ENCODE data around the gene MYO5C. TPM values are rescaled to one million over a fixed set of nuclear protein-coding genes. Genes with fewer than 3 reads are reported as not detected.

MYO5C gene
- total and polyA plus RNA-seq, 10 of the 15 experiments (the other 5 are each of a cell fraction or from before 2014, with no cell fraction given): 0.29 to 1.3 (median 0.75) TPM

DNA sequence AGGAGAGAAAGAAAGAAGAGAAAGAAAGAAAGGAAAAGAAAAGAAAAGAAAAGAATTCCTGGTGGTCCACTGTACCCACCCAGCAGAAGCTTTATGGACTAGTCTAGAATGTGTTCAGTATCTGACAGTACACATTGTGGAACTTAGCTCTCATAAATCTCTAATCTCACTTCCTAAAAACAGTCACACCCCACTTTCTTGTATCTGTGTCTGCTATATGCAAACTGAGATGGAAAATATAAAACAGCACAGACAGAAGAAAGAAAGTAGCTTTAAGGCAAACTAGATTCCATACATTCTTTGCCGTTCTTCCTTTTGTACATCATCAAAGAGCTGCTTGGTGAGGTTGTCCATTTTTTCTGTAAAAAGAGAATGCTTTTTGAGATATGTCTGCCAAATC lies 63.3 kb downstream of the MYO5C start (continued):
- TF ChIP-seq CUX1 (IDR thresholded peaks at IDR 0.05; ENCODE audit: insufficient replicate concordance, low read depth, low read length): no peak
- TF ChIP-seq POU2F2 (IDR thresholded peaks at IDR 0.05; ENCODE audit: borderline replicate concordance, low read depth, low read length): peak; percentile 44; the same call in 1 of the 3 replicates
- no peak for TF ChIP-seq YBX1 (IDR thresholded peaks at IDR 0.05)
- TF ChIP-seq SIX5 (IDR thresholded peaks at IDR 0.05; ENCODE audit: low read depth, low read length, severe bottlenecking): no peak
- no peak for TF ChIP-seq BHLHE40 (IDR thresholded peaks at IDR 0.05; ENCODE audit: borderline replicate concordance in 1 of 2, low read depth in 2 of 2, low read length in 1 of 2)
- TF ChIP-seq CBFB (IDR thresholded peaks at IDR 0.05; ENCODE audit: low read depth): no peak
- TF ChIP-seq, protein P1, sequence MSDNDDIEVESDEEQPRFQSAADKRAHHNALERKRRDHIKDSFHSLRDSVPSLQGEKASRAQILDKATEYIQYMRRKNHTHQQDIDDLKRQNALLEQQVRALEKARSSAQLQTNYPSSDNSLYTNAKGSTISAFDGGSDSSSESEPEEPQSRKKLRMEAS (IDR thresholded peaks at IDR 0.05; ENCODE audit: low read depth, low read length): no peak
- no peak for TF ChIP-seq MYB (IDR thresholded peaks at IDR 0.05; ENCODE audit: borderline replicate concordance, low read depth, low read length)
- peak in 1 of 2 experiments; percentile 64; a peak in 1 of 4 replicates for TF ChIP-seq EP300 (IDR thresholded peaks at IDR 0.05; ENCODE audit: borderline replicate concordance in 1 of 2, control insufficient read depth in 1 of 2, low read depth in 2 of 2, low read length in 2 of 2)
- TF ChIP-seq ETV6 (conservative IDR thresholded peaks at IDR 0.05 in 1 of 2, IDR thresholded peaks at IDR 0.05 in 1 of 2; ENCODE audit: borderline replicate concordance in 1 of 2, low read depth in 1 of 2): peak in 1 of 2 experiments; percentile 57; a peak in 1 of 4 replicates
- no peak for TF ChIP-seq FOS (IDR thresholded peaks at IDR 0.05; ENCODE audit: borderline replicate concordance, extremely low read depth, insufficient read length)
- TF ChIP-seq USF2 (IDR thresholded peaks at IDR 0.05; ENCODE audit: borderline replicate concordance, low read depth, low read length): no peak
- TF ChIP-seq MTA2 (IDR thresholded peaks at IDR 0.05; ENCODE audit: low read depth): no peak
- TF ChIP-seq CEBPB (IDR thresholded peaks at IDR 0.05; ENCODE audit: borderline replicate concordance in 1 of 2, low read depth in 2 of 2, low read length in 2 of 2): no peak
- 0 out of 2 replicates have a peak, but pooled peaks have one; percentile 47 for TF ChIP-seq RELB (IDR thresholded peaks at IDR 0.05; ENCODE audit: low read depth)
- no peak for TF ChIP-seq RELA (IDR thresholded peaks at IDR 0.05; ENCODE audit: borderline replicate concordance, partially characterized antibody)
- TF ChIP-seq ATF7 (IDR thresholded peaks at IDR 0.05; ENCODE audit: low read depth): peak; percentile 30; the same call in 1 of the 2 replicates
- no peak for TF ChIP-seq CBX3 (IDR thresholded peaks at IDR 0.05; ENCODE audit: borderline replicate concordance, low read depth)
- TF ChIP-seq, protein P2, sequence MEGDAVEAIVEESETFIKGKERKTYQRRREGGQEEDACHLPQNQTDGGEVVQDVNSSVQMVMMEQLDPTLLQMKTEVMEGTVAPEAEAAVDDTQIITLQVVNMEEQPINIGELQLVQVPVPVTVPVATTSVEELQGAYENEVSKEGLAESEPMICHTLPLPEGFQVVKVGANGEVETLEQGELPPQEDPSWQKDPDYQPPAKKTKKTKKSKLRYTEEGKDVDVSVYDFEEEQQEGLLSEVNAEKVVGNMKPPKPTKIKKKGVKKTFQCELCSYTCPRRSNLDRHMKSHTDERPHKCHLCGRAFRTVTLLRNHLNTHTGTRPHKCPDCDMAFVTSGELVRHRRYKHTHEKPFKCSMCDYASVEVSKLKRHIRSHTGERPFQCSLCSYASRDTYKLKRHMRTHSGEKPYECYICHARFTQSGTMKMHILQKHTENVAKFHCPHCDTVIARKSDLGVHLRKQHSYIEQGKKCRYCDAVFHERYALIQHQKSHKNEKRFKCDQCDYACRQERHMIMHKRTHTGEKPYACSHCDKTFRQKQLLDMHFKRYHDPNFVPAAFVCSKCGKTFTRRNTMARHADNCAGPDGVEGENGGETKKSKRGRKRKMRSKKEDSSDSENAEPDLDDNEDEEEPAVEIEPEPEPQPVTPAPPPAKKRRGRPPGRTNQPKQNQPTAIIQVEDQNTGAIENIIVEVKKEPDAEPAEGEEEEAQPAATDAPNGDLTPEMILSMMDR (IDR thresholded peaks at IDR 0.05 in 2 of 3, conservative IDR thresholded peaks at IDR 0.05 in 1 of 3; ENCODE audit: control insufficient read depth in 2 of 3, extremely low read depth in 1 of 3, insufficient read depth in 1 of 3, low read depth in 3 of 3, low read length in 3 of 3): no peak

Measured in GM12878 (cell line).